Endothelial cell of umbilical vein (primary cell): Measurements from ENCODE around the gene PAAF1. TPM values are rescaled to one million over a fixed set of nuclear protein-coding genes. Genes with fewer than 3 reads are reported as not detected.

Source experiments
- BruUV-seq: library from RNA; stranded (reverse); fragments of 400-500 nt; replicated peaks from 2 replicates; lab custom pipeline; 2021; lab: Mats Ljungman, UMichigan
- CTCF ChIA-PET: fragments of 300-600, 350-600 bp; sonication (Branson Sonifier 250); formaldehyde crosslinking; loops from one replicate; lab custom pipeline; 2021; ENCODE audit warnings: antibody characterized with exemption, inconsistent platforms; lab: Charles Lee
- POLR2A ChIA-PET: fragments of 300-600, 350-600 bp; sonication (Branson Sonifier 250); formaldehyde crosslinking; loops from one replicate; lab custom pipeline; 2021; ENCODE audit warnings: antibody characterized with exemption, inconsistent platforms; lab: Charles Lee
- DNase-seq: peaks from one replicate; pipeline ENCODE4 v3.0.0-alpha.2; 2011; ENCODE audit warnings: low read depth, low spot score
- FAIRE-seq: peaks from 2 replicates; lab custom pipeline; 2011; peaks lifted over from hg19 to GRCh38; lab: Jason Lieb, UNC
- H2AFZ ChIP-seq: 2 replicates; pipeline ENCODE4 v1.6.0; 2012; ENCODE audit warnings: low read depth, low read length, control low read depth, inconsistent platforms
- H3K27ac ChIP-seq: 2 replicates; pipeline ENCODE4 v1.5.1; 2011; ENCODE audit warnings: low read depth, mild to moderate bottlenecking, control low read depth, low read length, moderate library complexity; ENCODE audit not compliant: insufficient read depth
- H3K27me3 ChIP-seq, 2 experiments: 2 replicates each; pipeline versions ENCODE4 v1.6.0 to v1.6.1; 2011; ENCODE audit warnings: low read length in 2 of 2, mixed read lengths in 1 of 2; ENCODE audit not compliant: control insufficient read depth in 2 of 2, insufficient read depth in 2 of 2
- H3K36me3 ChIP-seq, 2 experiments: 2 replicates in 1 of 2; 3 replicates in 1 of 2; pipeline ENCODE4 v1.5.1; 2011; ENCODE audit warnings: low read length in 2 of 2, mild to moderate bottlenecking in 1 of 2, moderate library complexity in 1 of 2; ENCODE audit not compliant: control insufficient read depth in 2 of 2, insufficient read depth in 2 of 2; ENCODE audit errors: extremely low read depth in 1 of 2
- H3K4me1 ChIP-seq: 3 replicates; pipeline ENCODE4 v1.5.1; 2011; ENCODE audit warnings: mild to moderate bottlenecking, low read length; ENCODE audit not compliant: control insufficient read depth, insufficient read depth; ENCODE audit errors: extremely low read depth
- H3K4me2 ChIP-seq: 2 replicates; pipeline ENCODE4 v1.6.1; 2011; ENCODE audit warnings: low read length, control low read depth, mixed read lengths; ENCODE audit not compliant: insufficient read depth
- H3K4me3 ChIP-seq, 3 experiments: fragments of 200-600 bp in 1 of 3; sonication (generic), shearing (Covaris generic) in 1 of 3; replicated peaks in 1 of 3; 2 replicates each; pipeline ENCODE4 v1.5.1; 2011 to 2016; ENCODE audit warnings: control low read depth in 3 of 3, low read length in 3 of 3, mild to moderate bottlenecking in 2 of 3, inconsistent platforms in 1 of 3, low read depth in 1 of 3, moderate library complexity in 1 of 3; ENCODE audit not compliant: insufficient read depth in 1 of 3
- H3K79me2 ChIP-seq: 2 replicates; pipeline ENCODE4 v1.6.0; 2012; ENCODE audit warnings: low read length, inconsistent platforms; ENCODE audit not compliant: control insufficient read depth, insufficient read depth
- H3K9ac ChIP-seq: replicated peaks from 2 replicates; pipeline ENCODE3; 2011; ENCODE audit warnings: low read length, control low read depth; ENCODE audit not compliant: insufficient read depth; ENCODE audit errors: extremely low read depth
- H3K9me1 ChIP-seq: replicated peaks from 3 replicates; pipeline ENCODE4 v1.6.0; 2011; ENCODE audit warnings: mild to moderate bottlenecking, low read length; ENCODE audit not compliant: control insufficient read depth, insufficient read depth; ENCODE audit errors: extremely low read depth
- H3K9me3 ChIP-seq: replicated peaks from 2 replicates; pipeline ENCODE4 v1.5.1; 2012; ENCODE audit warnings: low read length, inconsistent platforms; ENCODE audit not compliant: control insufficient read depth, insufficient read depth
- H4K20me1 ChIP-seq: replicated peaks from 2 replicates; pipeline ENCODE3; 2011; ENCODE audit warnings: mild to moderate bottlenecking, low read length; ENCODE audit not compliant: control insufficient read depth, insufficient read depth; ENCODE audit errors: extremely low read depth
- EZH2 ChIP-seq: IDR thresholded peaks from 2 replicates; pipeline ENCODE4 v1.6.1; 2012; ENCODE audit warnings: borderline replicate concordance, low read depth, mild to moderate bottlenecking, moderate library complexity, low read length, inconsistent platforms; ENCODE audit not compliant: severe bottlenecking
- FOS ChIP-seq: IDR thresholded peaks from 2 replicates; pipeline ENCODE4 v1.6.1; 2011; ENCODE audit warnings: mild to moderate bottlenecking, low read length, moderate library complexity, borderline replicate concordance; ENCODE audit not compliant: insufficient read depth
- GATA2 ChIP-seq: IDR thresholded peaks from 2 replicates; pipeline ENCODE4 v1.7.0; 2011; ENCODE audit warnings: low read depth, mild to moderate bottlenecking, moderate library complexity, mixed read lengths, low read length; ENCODE audit not compliant: insufficient read length, insufficient read depth
- JUN ChIP-seq: IDR thresholded peaks from 2 replicates; pipeline ENCODE4 v1.6.1; 2011; ENCODE audit warnings: borderline replicate concordance, low read depth; ENCODE audit not compliant: insufficient read length, insufficient read depth
- MAX ChIP-seq: IDR thresholded peaks from 2 replicates; pipeline ENCODE4 v1.6.1; 2011; ENCODE audit not compliant: insufficient read depth, insufficient read length
- MYC ChIP-seq: IDR thresholded peaks from one replicate; pipeline ENCODE4 v1.6.1; 2011; ENCODE audit warnings: mild to moderate bottlenecking, low read depth, low read length
- POLR2A ChIP-seq: IDR thresholded peaks from 2 replicates; pipeline ENCODE4 v1.6.1; 2012; ENCODE audit warnings: low read depth, mild to moderate bottlenecking, control low read depth, low read length
- POLR2AphosphoS5 ChIP-seq: IDR thresholded peaks from 2 replicates; pipeline ENCODE4 v1.6.1; 2012; ENCODE audit warnings: low read depth, mild to moderate bottlenecking, control low read depth, low read length, moderate library complexity; ENCODE audit not compliant: insufficient read depth
- dilution Hi-C: fragments of 300-500 bp; cut with MboI; formaldehyde crosslinking; loops from one replicate; pipeline ENCODE4 v1.15.0; 2019; ENCODE audit warnings: low sequenced_read_pairs; ENCODE audit not compliant: extremely low pct_ligation_motif_present
- intact Hi-C: fragments of 100-400 bp; cut with micrococcal nuclease; formaldehyde crosslinking; loops from one replicate; pipeline ENCODE4 v1.10.0; 2022
- polyA plus RNA-seq, 4 experiments: library from polyadenylated mRNA; depleted of rRNA in 3 of 4; stranded (reverse) in 3 of 4; unstranded in 1 of 4; fragments of >200 nt; gene quantifications; 2 replicates each; pipeline versions ENCODE4 v1.2.1 to v1.2.3, GENCODE V29; 2011 to 2012; ENCODE audit warnings: missing spikeins in 1 of 4
- total RNA-seq: library from RNA; stranded (reverse); gene quantifications from 2 replicates; pipeline ENCODE4 v1.2.3, GENCODE V29; 2021
- TF ChIP-seq, protein P1 (sequence below), 2 donors: IDR thresholded peaks; 1 replicate in 1 of 2; 2 replicates in 1 of 2; pipeline ENCODE4 v1.5.1; 2011; ENCODE audit warnings: low read length in 2 of 2, mild to moderate bottlenecking in 2 of 2, moderate library complexity in 2 of 2, control low read depth in 1 of 2, inconsistent platforms in 1 of 2, low read depth in 1 of 2; ENCODE audit not compliant: insufficient read depth in 1 of 2; ENCODE audit errors: extremely low read depth in 1 of 2

PAAF1 gene
- total and polyA plus RNA-seq, 2 donors (not counting 3 experiments of a cell fraction or from before 2014, with no cell fraction given): 9.8 to 16.1 TPM

DNA sequence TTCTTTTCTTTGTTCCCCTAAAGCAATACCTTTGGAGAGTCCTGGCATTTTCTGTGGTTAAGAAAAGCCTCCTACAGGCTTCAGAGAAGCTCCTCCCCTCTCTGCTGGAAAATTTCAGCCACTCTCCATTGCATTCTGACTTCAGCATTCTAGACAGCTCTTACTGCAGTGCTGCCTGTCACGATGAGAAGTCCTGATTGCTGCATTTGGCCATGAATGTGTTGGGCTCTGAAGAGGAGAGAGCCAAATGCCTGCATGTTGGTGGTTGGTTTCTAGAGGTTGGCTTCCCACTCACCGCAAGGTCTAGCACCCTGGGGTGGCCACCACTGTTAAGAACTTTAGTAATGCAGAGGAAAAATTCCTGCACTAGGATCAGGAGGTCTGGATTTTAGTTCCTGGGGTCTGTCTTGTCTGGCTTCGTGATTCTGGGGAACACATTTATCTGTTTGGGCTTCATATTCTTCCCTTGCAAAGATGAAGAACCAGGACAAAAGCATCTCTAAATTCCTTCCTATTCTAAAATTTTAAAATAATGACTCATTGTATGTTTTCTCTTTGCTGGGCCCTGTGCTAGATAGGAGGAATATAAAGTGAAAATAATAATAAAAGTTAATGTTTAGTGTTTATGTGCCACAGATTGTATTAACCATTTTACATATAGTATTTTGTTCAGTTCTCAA, 38.2 kb upstream of the PAAF1 start:
- no peak overlapping the region for H3K27ac ChIP-seq
- FAIRE-seq: no peak

More for the DNA sequence above, 38.2 kb upstream of the PAAF1 start:
- ChIA-PET CTCF (no interaction called here), POLR2A (no interaction called here)
- TF ChIP-seq MYC (no peak), POLR2AphosphoS5 (no peak), JUN (no peak), POLR2A (no peak), EZH2 (no peak), FOS (no peak), GATA2 (no peak), MAX (no peak)
- TF ChIP-seq, protein P1, sequence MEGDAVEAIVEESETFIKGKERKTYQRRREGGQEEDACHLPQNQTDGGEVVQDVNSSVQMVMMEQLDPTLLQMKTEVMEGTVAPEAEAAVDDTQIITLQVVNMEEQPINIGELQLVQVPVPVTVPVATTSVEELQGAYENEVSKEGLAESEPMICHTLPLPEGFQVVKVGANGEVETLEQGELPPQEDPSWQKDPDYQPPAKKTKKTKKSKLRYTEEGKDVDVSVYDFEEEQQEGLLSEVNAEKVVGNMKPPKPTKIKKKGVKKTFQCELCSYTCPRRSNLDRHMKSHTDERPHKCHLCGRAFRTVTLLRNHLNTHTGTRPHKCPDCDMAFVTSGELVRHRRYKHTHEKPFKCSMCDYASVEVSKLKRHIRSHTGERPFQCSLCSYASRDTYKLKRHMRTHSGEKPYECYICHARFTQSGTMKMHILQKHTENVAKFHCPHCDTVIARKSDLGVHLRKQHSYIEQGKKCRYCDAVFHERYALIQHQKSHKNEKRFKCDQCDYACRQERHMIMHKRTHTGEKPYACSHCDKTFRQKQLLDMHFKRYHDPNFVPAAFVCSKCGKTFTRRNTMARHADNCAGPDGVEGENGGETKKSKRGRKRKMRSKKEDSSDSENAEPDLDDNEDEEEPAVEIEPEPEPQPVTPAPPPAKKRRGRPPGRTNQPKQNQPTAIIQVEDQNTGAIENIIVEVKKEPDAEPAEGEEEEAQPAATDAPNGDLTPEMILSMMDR (IDR thresholded peaks at IDR 0.05; ENCODE audit: extremely low read depth in 1 of 2, insufficient read depth in 1 of 2, low read depth in 1 of 2, low read length in 2 of 2): no peak
- BruUV-seq: no TSS peak
- dilution Hi-C loops: no loop called here
- Histone ChIP-seq H3K4me1 (no peaks in the 10 kb centered on the region), H3K79me2 (no peaks in the 10 kb centered on the region), H3K9me1 (no peaks in the 10 kb centered on the region), H3K36me3 (peaks cover 0 to 3% of the 10 kb centered on the region in 2 experiments), H3K9me3 (no peaks in the 10 kb centered on the region), H2AFZ (no peak overlapping the region), H3K9ac (no peak overlapping the region), H3K4me2 (no peak overlapping the region), H4K20me1 (no peaks in the 10 kb centered on the region), H3K4me3 (no peak overlapping the region), H3K27me3 (no peaks in the 10 kb centered on the region)
- no peak for DNase-seq
- intact Hi-C loops: no loop called here
